ENCODE results near the gene SP100.
A peak's percentile ranks its signal among the peaks of the same experiment; 100 is the strongest.

Gene SP100

GRCh38 chr2:230410263-230410662 lies 5.7 kb upstream of the SP100 start:
- TF ChIP-seq CTCF (IDR thresholded peaks at IDR 0.05): no peak
- Histone ChIP-seq H3K4me1 (peaks cover 0 to 37% (median 18%) of the 10 kb centered on the region in 4 donors), H3K27ac (no peak overlapping the region), H3K4me3 (no peak overlapping the region), H3K27me3 (no peaks in the 10 kb centered on the region), H3K36me3 (no peaks in the 10 kb centered on the region), H3K9me3 (no peaks in the 10 kb centered on the region)
- intact Hi-C loops (cut with DNase I; ENCODE audit: low total_unique reads): no loop called here
- DNase-seq: no peak

- intact Hi-C loops (cut with DNase I; ENCODE audit: low total_unique reads): no loop called here
- H3K27me3 ChIP-seq: no peaks in the 10 kb centered on the region
- H3K4me1 ChIP-seq: peaks cover 0 to 44% (median 23%) of the 10 kb centered on the region in 4 donors
- TF ChIP-seq CTCF (IDR thresholded peaks at IDR 0.05): no peak
- peak overlapping the region; percentile 61 to 73 for H3K4me3 ChIP-seq
- no peaks in the 10 kb centered on the region for H3K36me3 ChIP-seq
- peak overlapping the region; percentile 81 to 88 for H3K27ac ChIP-seq
- H3K9me3 ChIP-seq: no peaks in the 10 kb centered on the region
- DNase-seq: no peak
These were observed 5.0 kb upstream of the SP100 start for GRCh38 chr2:230410861-230411569.

- intact Hi-C loops (cut with DNase I; ENCODE audit: low total_unique reads): no loop called here
These were observed 4.2 kb upstream of the SP100 start for GRCh38 chr2:230411570-230412370.

GRCh38 chr2:230412371-230412711 lies 3.7 kb upstream of the SP100 start:
- Histone ChIP-seq H3K27me3 (no peaks in the 10 kb centered on the region), H3K36me3 (no peaks in the 10 kb centered on the region), H3K4me3 (peak overlapping the region; percentile 61 to 73), H3K4me1 (peaks cover 0 to 49% (median 23%) of the 10 kb centered on the region in 4 donors), H3K27ac (peak overlapping the region; percentile 81 to 88), H3K9me3 (no peaks in the 10 kb centered on the region)
- TF ChIP-seq CTCF (IDR thresholded peaks at IDR 0.05): no peak
- intact Hi-C loops (cut with DNase I; ENCODE audit: low total_unique reads): no loop called here
- no peak for DNase-seq

More at GRCh38 chr2:230411570-230412370, 4.2 kb upstream of the SP100 start:
- no peaks in the 10 kb centered on the region for H3K36me3 ChIP-seq
- peak overlapping the region; percentile 81 to 88 for H3K27ac ChIP-seq
- DNase-seq: peak; percentile 65 to 82
- H3K9me3 ChIP-seq: no peaks in the 10 kb centered on the region
- TF ChIP-seq CTCF (IDR thresholded peaks at IDR 0.05): no peak
- peaks cover 0 to 44% (median 23%) of the 10 kb centered on the region in 4 donors for H3K4me1 ChIP-seq
- H3K4me3 ChIP-seq: peak overlapping the region; percentile 61 to 73
- no peaks in the 10 kb centered on the region for H3K27me3 ChIP-seq

- no peak for DNase-seq
- Histone ChIP-seq H3K4me1 (peaks cover 0 to 53% (median 23%) of the 10 kb centered on the region in 4 donors), H3K9me3 (no peaks in the 10 kb centered on the region), H3K36me3 (no peaks in the 10 kb centered on the region), H3K27ac (peak overlapping the region in 1 of 2 donors; percentile 88), H3K4me3 (no peak overlapping the region), H3K27me3 (no peaks in the 10 kb centered on the region)
- intact Hi-C loops (cut with DNase I; ENCODE audit: low total_unique reads): no loop called here
- TF ChIP-seq CTCF (IDR thresholded peaks at IDR 0.05): no peak
These were observed 3.2 kb upstream of the SP100 start for GRCh38 chr2:230412846-230413245.

Measured in tibial artery (tissue), 4 donors.